GM18526 (cell line): ENCODE measurements around the gene TRIM37.

Experiments used
- POLR2A ChIP-seq: IDR thresholded peaks from 3 replicates; pipeline ENCODE4 v1.6.1; 2011; ENCODE audit not compliant: insufficient read length; ENCODE audit errors: extremely low read depth

TRIM37 gene

DNA sequence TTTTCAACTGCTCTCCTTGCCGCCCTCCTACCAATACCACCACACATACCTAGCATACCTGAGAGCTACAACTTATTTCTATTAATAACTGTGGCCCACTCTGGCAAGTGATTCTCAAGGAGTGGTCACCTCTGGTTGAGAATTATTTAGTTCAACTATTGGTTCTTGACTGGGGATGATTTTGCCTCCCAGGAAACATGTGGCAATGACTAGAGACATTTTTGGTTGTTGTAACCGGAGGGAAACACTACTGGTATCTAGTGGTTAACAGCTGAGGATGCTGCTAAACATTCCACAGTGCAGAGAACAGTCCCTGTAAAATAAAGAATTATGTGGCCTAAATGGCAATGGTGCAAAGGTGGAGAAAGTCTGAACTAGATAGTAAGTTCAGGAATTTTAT lies 96.7 kb downstream of the TRIM37 start:
- TF ChIP-seq POLR2A: no peak

DNA sequence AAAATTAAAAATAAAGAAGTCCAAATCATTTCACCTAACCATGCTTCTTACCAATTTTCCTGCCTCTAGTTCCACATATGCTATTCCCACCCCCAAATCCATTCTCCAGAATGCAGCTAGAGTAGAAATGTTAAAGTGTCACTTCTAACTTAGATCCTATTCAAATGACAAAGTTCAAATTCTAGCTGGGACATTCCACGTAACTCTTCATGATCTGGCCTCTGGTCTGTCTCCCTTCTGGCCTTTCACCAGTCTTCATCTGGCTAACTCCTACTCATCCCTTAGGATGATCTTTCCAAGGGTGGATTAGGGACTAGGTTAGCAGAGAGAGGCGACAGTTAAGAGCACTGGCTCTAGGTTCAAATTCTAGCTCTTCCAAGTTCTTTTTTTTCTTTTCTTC lies 97.9 kb downstream of the TRIM37 start:
- TF ChIP-seq POLR2A: no peak

DNA sequence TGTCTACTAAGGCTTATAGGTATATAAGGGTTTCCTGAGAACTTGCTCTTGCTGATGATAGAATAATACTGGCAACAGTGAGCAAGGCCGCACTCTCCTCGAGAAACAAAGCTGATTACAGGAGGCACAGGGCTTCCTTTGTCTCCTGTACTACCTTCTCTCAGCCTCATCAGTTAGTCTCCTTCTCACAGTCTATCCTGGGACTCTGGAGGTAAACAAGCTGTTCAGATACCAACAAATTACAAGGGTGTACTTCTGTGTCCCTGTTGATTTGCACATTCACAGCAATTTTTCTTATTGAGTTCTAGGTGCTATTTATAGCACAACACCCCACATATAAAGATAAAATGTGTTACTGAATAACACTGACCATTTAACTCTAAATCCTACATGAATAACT lies 98.7 kb downstream of the TRIM37 start:
- no peak for TF ChIP-seq POLR2A

- no peak for TF ChIP-seq POLR2A
These were observed 102.2 kb downstream of the TRIM37 start for GRCh38 chr17:59004338-59005111.

DNA sequence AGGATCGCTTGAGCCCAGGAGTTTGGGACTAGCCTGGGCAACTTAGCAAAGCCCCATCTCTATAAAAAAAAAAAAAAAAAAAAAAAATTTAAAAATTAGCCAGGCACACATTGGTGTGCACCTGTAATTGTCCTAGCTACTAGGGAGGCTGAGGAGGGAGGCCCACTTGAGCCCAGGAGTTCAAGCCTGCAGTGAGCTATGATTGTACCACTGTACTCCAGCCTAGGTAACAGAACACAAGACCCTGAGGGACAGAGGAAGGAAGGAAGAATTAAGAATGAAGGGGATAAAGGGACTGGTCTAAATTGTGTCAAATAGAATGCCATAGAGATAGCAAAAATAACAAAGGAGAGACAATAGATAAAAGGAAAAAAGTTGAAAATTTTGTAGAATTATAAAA lies 102.8 kb downstream of the TRIM37 start:
- TF ChIP-seq POLR2A: no peak

DNA sequence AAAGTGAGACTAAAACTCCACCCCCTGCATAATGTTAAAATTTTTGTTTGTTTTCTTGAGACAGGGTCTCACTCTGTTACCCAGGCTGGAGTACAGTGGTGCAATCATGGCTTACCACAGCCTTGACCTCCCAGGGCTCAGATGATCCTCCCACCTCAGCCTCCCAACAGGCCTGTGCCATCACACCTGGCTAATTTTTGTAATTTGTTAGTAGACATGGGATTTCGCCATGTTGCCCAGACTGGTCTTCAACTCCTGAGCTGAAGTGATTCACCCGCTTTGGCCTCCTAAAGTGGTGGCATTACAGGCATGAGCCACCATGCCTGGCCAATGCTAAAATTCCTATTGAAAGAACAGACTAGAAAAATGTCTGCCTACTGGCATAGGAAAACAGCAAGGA lies 103.8 kb downstream of the TRIM37 start:
- TF ChIP-seq POLR2A: no peak

DNA sequence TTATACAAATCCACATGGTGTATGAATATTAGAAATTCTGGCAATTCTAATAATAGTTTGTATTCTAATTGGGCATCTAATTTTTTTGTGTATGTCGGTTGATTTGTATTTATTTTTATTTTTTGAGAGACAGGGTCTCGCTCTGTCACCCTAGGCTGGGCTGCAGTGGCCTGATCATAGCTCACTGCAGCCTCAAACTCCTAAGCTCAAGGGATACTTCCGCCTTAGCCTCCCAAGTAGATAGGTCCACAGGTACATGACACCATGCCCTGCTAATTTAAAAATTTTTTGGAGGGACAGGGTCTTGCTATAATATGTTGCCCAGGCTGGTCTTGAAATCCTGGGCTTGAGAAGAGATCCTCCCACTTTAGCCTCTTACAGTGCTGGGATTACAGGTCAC lies 104.6 kb downstream of the TRIM37 start:
- TF ChIP-seq POLR2A: no peak

DNA sequence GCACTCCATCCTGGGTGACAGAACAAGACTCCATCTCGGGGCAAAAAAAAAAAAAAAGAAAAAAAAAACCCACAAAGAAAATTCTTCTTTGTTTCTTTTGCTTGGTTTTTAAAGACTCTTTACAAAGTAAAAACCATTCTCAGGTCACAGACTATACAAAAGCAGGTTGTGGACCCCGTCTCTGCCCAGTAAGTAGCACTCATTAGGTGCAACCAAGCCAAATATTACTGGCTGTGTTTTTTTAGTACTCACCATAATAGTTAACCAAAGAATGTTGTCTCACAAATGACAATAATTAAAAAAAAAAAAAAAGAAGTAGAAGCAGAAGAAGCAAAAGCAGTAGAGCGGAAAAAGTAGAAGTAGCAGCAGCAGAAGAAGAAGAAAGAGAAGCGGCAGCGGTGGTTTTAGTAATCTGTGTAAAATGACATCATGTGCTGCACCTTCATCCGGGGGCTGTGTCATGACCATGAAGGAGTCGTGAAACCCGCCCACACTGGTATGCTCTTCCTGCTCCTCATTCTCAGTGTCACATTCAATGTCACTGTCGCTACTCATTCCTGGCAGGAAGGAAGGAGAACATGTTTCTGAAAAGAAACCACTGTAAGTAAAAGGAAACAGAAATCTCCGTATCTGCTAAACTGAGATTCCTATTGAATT lies 105.4 kb downstream of the TRIM37 start:
- no peak for TF ChIP-seq POLR2A

DNA sequence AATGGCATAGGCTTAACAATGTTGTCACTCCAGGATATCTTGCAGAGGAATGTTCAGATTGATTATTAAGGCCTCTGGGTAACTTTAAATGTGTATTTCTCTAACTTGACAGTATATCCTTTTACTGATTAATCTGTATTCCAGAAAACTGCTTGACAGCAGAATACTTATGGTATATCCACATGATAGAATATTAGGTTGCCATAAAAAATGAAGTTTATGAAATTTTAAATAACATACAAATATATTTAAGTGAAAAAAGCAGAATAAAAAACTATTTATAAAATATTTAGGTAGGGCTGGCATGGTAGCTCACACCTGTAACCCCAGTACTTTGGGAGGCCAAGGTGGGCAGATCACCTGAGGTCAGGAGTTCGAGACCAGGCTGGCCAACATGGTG lies 106.7 kb downstream of the TRIM37 start:
- no peak for TF ChIP-seq POLR2A

- TF ChIP-seq POLR2A: no peak
These were observed 107.2 kb downstream of the TRIM37 start for GRCh38 chr17:58999500-58999899.

GRCh38 chr17:58998871-58999270 lies 107.8 kb downstream of the TRIM37 start:
- TF ChIP-seq POLR2A: no peak

DNA sequence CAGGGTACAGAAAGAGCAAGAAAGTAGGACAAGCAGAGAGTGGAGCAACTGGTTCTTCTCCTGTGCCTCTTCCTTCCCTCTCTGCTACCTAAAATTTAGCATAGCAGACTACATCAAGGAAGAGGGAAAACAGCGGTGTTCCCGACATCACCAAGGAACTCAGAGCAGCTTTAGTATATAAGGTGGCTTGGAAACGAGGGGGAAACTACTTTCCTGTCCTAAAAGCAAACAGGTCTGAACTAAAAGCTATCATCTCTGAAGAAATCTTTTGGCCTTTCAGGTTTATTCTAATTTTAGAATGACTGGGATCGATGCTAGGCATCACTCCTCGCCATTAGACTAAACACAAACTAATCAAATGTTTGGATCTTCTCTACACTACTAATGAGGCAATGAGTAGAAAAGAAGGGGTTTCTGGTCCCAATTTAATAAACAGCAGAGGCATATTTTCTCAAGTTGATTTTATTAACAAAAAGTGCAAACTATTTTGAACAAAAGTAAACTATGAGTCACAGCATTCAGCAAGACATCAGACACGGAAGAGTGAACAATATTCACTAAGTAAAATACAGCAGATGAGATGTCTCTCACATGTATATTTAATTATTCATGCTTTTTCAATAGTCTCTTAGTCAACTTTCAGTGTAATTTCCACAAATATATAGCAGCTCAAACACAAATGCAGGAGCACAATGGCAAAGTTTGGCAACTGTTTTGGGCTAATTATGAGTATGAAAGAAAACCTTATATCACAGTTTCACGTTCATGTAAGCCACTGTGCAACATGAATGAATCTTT lies 108.7 kb downstream of the TRIM37 start:
- no peak for TF ChIP-seq POLR2A

DNA sequence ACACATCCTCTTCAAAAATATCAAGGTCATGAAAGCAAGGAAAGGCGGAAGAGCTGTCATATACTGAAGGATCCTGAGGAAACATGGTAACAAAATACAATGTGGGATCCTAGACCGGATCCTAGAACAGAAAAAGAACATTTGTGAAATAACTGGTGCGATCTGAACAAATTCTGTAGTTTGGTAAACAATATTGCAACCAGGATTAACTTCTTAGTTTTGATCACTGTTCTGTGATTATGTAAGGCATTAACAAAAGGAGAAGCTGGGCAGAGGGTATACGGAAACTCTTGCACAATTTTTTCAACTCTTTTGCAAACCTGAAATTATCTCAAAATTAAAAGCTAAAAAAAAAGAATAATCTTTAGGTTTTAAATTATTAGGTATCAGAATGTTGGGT lies 109.7 kb downstream of the TRIM37 start:
- TF ChIP-seq POLR2A: no peak

DNA sequence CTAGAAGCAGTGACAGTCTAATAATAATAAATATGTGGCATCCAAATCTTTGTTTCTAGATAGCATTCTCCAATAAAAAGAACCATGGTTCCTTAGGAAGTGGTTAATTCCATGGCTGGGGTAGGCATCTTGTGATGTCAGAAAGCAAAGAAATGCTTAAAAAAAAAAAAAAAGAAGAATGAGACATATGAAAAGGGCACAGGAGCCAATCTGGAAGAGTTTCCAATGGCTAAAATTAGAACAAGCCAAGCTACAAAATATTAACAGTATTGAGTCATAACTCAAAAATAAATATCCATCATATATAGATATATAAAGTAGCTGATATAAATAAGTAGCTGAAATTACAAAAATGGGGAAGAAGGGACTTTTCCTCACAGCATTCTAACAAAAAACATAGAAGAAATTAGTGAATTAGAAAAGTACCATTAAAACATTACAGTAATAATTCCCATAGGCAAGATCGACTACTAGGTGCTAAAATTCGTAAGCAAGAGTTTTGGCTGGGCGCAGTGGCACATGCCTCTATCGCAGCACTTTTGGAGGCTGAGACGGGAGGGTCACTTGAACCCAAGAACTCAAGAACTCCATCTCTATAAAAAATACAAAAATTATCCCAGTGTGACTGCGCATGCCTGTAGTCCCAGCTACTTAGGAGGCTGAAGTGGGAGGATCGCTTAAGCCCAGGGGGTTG lies 111.3 kb downstream of the TRIM37 start:
- TF ChIP-seq POLR2A: no peak

DNA sequence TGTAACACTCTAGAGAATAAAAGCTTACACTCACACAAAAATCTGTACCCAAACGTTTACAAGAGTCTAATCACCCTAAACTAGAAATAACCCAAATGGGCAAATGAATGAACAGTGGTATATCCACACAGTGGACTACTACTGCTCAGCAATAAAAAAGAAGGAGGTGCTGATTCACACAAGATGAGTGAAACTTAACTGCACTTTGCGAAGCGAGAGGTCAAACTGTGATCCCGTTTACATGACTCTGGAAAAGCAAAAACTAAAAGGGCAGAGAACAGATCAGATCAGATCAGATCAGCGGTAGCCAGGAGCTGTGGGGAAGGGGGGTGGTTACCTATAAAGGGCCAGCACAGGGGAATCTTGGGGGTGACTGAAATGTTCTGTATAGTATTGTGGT lies 113.4 kb downstream of the TRIM37 start:
- TF ChIP-seq POLR2A: no peak

DNA sequence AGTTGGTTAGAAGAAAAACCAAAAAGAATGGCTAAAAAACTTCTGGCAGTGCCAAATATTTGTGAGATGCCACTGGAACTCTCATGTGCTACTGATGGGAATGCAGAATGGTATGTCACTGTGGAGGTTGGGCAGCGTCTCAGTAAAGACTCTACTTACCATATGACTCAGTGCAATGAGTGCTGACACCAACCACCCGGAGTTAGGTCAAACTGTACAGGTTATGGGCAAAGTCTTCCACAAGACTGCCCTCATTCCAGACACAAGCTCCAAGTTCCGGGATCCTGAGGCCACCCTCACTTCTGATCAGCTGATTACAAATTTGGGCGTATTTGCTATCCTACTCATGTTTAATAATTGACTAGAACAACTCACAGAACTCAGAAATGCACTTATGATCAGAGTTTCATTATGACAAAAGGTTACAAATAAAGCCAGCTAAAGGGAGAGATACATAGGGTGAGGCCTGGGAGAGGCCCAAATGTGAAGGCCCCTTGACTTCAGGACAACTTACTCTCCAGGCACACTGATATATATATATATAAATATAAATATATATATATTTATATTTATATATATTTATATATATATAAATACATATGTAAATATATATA lies 114.9 kb downstream of the TRIM37 start:
- no peak for TF ChIP-seq POLR2A

DNA sequence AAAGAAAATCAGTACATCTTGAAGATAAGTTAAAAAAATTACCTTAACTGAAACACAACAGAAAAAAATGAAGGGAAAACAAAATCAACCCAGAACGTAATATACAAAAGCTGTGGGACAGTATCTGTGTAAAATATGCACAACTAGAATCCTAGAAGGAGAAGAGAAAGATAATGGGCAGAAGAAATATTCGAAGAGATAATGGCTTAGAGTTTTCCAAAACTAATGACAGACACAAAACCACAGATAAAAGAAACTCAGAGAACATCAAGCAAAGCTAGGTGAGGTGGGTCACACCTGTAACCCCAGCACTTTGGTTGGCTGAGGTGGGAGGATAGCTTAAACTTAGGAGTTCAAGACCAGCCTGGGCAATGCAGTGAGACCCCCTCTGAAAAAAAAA lies 117.1 kb downstream of the TRIM37 start:
- TF ChIP-seq POLR2A: no peak
